ENCODE measurements around the gene VARS2.

VARS2 gene

GRCh38 chr6:30974490-30975252, 60.6 kb downstream of the VARS2 start:
- H3K9me3 ChIP-seq (replicated peaks; ENCODE audit: insufficient read depth, low read length): no peaks in the 10 kb centered on the region
- H3K27me3 ChIP-seq (replicated peaks; ENCODE audit: insufficient read depth, low read length): peaks cover 11% of the 10 kb centered on the region
- TF ChIP-seq EZH2phosphoT487 (IDR thresholded peaks at IDR 0.05; ENCODE audit: low read length): no peak
- no peak for TF ChIP-seq CTCF (IDR thresholded peaks at IDR 0.05; ENCODE audit: low read length)
- no peak for TF ChIP-seq EZH2 (optimal IDR thresholded peaks at IDR 0.05; ENCODE audit: low read depth, low read length)
- H3K4me2 ChIP-seq (ENCODE audit: low read depth, low read length): no peak overlapping the region
- no peak for DNase-seq
- H3K4me1 ChIP-seq (ENCODE audit: low read length): peaks cover 7% of the 10 kb centered on the region
- H3K9ac ChIP-seq (ENCODE audit: low read length): no peak overlapping the region
- H3K4me3 ChIP-seq (ENCODE audit: low read length): no peak overlapping the region
- H2AFZ ChIP-seq (ENCODE audit: low read length): no peak overlapping the region
- H4K20me1 ChIP-seq (ENCODE audit: insufficient read depth, low read length): no peaks in the 10 kb centered on the region
- no peaks in the 10 kb centered on the region for H3K79me2 ChIP-seq (ENCODE audit: low read length)
- H3K27ac ChIP-seq (ENCODE audit: low read length): no peak overlapping the region
- no peaks in the 10 kb centered on the region for H3K36me3 ChIP-seq (replicated peaks; ENCODE audit: insufficient read depth, low read length)
- no peaks in the 10 kb centered on the region for H3K9me2 ChIP-seq (replicated peaks; ENCODE audit: insufficient read depth, low read length)
- H3F3A ChIP-seq (ENCODE audit: insufficient read depth, low read length): no peaks in the 10 kb centered on the region; the same call in 1 of the 2 replicates

Data from MM.1S (cell line).